Smooth muscle cell (in vitro differentiated cells): ENCODE measurements around the gene KAT6B. TPM values are rescaled to one million over a fixed set of nuclear protein-coding genes. Genes with fewer than 3 reads are reported as not detected.

Experiments
- DNase-seq: peaks from one replicate; lab custom pipeline; 2025; ENCODE audit not compliant: unreplicated experiment; lab: John Stamatoyannopoulos, UW
- H2AFZ ChIP-seq: fragments of 200-600 bp; sonication (generic); 2 replicates; pipeline ENCODE4 v1.6.0; 2016; ENCODE audit warnings: antibody characterized with exemption, low read depth, mild to moderate bottlenecking
- H3F3A ChIP-seq: fragments of 200-600 bp; sonication (generic); 2 replicates; pipeline ENCODE4 v1.6.0; 2017; ENCODE audit warnings: antibody characterized with exemption, low read depth
- H3K27ac ChIP-seq: fragments of 200-600 bp; sonication (generic); 2 replicates; pipeline ENCODE4 v1.5.1; 2016; ENCODE audit warnings: low read depth, mild to moderate bottlenecking
- H3K27me3 ChIP-seq: fragments of 200-600 bp; sonication (generic); 2 replicates; pipeline ENCODE4 v1.6.1; 2016; ENCODE audit warnings: low read depth, mild to moderate bottlenecking
- H3K36me3 ChIP-seq: fragments of 200-600 bp; sonication (generic); 2 replicates; pipeline ENCODE4 v1.5.1; 2016; ENCODE audit warnings: low read depth
- H3K4me1 ChIP-seq: fragments of 200-600 bp; sonication (generic); 2 replicates; pipeline ENCODE4 v1.5.1; 2016; ENCODE audit warnings: low read depth
- H3K4me2 ChIP-seq: fragments of 200-600 bp; sonication (generic); 2 replicates; pipeline ENCODE4 v1.6.0; 2016; ENCODE audit warnings: mild to moderate bottlenecking
- H3K4me3 ChIP-seq: fragments of 200-600 bp; sonication (generic); 2 replicates; pipeline ENCODE4 v1.5.1; 2016; ENCODE audit warnings: mild to moderate bottlenecking
- H3K79me2 ChIP-seq: fragments of 200-600 bp; sonication (generic); 2 replicates; pipeline ENCODE4 v1.6.0; 2016; ENCODE audit warnings: low read depth, mild to moderate bottlenecking
- H3K9ac ChIP-seq: fragments of 200-600 bp; sonication (generic); 2 replicates; pipeline ENCODE4 v1.6.0; 2016; ENCODE audit warnings: low read depth
- H3K9me3 ChIP-seq: fragments of 200-600 bp; sonication (generic); replicated peaks from 2 replicates; pipeline ENCODE4 v1.5.1; 2016; ENCODE audit warnings: low read depth
- H4K20me1 ChIP-seq: fragments of 200-600 bp; sonication (generic); 2 replicates; pipeline ENCODE4 v1.6.0; 2016; ENCODE audit warnings: low read depth
- WGBS: methylation state at CpG from one replicate; pipeline ENCODE4 v1.1.7; 2016; ENCODE audit warnings: low lambda C conversion rate; 5-methylcytosine and 5-hydroxymethylcytosine counted together
- polyA plus RNA-seq: library from polyadenylated mRNA; unstranded; fragments of >200 nt; fragmentation: Nextera tagmentation; extraction: Ambion mirVana; gene quantifications from 2 replicates; pipeline ENCODE4 v1.2.1, GENCODE V29; 2016
- total RNA-seq: library from RNA; depleted of rRNA; stranded (reverse); fragments of >200 nt; gene quantifications from 2 replicates; pipeline ENCODE4 v1.2.3, GENCODE V29; 2014
- TF ChIP-seq, protein P1 (sequence below): fragments of 200-600 bp; sonication (generic); IDR thresholded peaks from 2 replicates; pipeline ENCODE4 v1.5.1; 2017; ENCODE audit warnings: borderline replicate concordance, mild to moderate bottlenecking, antibody characterized with exemption; ENCODE audit not compliant: insufficient read depth, poor library complexity, severe bottlenecking

The KAT6B gene
- total and polyA plus RNA-seq, 2 experiments from 2014 or later: 9.0 to 19.8 TPM

- WGBS: 81% methylated on average over 2 of the region's 2 CpGs
- H3F3A ChIP-seq: no peaks in the 10 kb centered on the region
- H3K4me3 ChIP-seq: no peak overlapping the region
- H3K27me3 ChIP-seq: no peaks in the 10 kb centered on the region
- H4K20me1 ChIP-seq: no peaks in the 10 kb centered on the region
- H3K36me3 ChIP-seq: no peaks in the 10 kb centered on the region
- no peak overlapping the region for H3K4me2 ChIP-seq
- no peaks in the 10 kb centered on the region for H3K9me3 ChIP-seq
- TF ChIP-seq, protein P1, sequence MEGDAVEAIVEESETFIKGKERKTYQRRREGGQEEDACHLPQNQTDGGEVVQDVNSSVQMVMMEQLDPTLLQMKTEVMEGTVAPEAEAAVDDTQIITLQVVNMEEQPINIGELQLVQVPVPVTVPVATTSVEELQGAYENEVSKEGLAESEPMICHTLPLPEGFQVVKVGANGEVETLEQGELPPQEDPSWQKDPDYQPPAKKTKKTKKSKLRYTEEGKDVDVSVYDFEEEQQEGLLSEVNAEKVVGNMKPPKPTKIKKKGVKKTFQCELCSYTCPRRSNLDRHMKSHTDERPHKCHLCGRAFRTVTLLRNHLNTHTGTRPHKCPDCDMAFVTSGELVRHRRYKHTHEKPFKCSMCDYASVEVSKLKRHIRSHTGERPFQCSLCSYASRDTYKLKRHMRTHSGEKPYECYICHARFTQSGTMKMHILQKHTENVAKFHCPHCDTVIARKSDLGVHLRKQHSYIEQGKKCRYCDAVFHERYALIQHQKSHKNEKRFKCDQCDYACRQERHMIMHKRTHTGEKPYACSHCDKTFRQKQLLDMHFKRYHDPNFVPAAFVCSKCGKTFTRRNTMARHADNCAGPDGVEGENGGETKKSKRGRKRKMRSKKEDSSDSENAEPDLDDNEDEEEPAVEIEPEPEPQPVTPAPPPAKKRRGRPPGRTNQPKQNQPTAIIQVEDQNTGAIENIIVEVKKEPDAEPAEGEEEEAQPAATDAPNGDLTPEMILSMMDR: no peak
- no peaks in the 10 kb centered on the region for H3K4me1 ChIP-seq
- no peak overlapping the region for H2AFZ ChIP-seq
- DNase-seq: no peak
- no peak overlapping the region for H3K27ac ChIP-seq
- H3K79me2 ChIP-seq: no peaks in the 10 kb centered on the region
- H3K9ac ChIP-seq: no peak overlapping the region
These were observed 157.0 kb downstream of the KAT6B start for GRCh38 chr10:74983383-74983782.

DNA sequence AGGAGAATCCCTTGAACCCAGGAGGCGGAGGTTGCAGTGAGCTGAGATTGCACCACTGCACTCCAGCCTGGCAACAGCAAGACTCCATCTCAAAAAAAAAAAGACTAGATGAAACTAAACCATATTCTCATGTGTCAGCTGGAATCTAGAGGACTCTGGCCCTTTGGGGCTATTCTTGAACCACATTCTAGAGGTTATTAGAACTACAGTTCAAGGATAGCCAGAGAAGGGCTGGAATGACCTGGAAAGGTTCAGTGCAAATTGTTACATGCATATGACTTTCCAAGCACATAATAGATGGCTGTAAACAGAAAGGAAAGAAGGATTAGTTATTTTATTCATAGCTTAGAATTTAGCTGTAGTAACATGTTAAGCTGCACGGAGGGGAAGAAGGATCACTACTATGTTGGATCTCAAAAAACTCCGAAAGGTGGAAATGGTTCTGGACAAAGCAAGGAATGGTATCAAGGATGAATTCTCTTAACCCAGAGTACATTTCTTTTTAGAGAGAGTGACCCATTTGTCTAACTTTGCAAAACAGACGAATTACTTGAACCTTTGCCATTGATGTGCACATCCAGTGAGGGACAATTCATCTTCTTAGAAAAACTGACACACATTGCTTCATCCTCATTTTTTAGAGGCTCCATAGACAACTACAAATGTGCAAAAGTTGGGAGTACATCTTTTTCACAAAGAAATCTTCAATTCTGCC lies 161.1 kb downstream of the KAT6B start:
- 94% methylated on average over 4 of the region's 4 CpGs for WGBS
- Histone ChIP-seq H2AFZ (no peak overlapping the region), H3K4me2 (no peak overlapping the region), H3K4me1 (no peaks in the 10 kb centered on the region), H3K79me2 (no peaks in the 10 kb centered on the region), H4K20me1 (no peaks in the 10 kb centered on the region), H3K27ac (no peak overlapping the region), H3K9me3 (no peaks in the 10 kb centered on the region), H3K9ac (no peak overlapping the region), H3K27me3 (no peaks in the 10 kb centered on the region), H3F3A (no peaks in the 10 kb centered on the region), H3K4me3 (no peak overlapping the region), H3K36me3 (no peaks in the 10 kb centered on the region)
- DNase-seq: no peak
- TF ChIP-seq, protein P1: no peak

DNA sequence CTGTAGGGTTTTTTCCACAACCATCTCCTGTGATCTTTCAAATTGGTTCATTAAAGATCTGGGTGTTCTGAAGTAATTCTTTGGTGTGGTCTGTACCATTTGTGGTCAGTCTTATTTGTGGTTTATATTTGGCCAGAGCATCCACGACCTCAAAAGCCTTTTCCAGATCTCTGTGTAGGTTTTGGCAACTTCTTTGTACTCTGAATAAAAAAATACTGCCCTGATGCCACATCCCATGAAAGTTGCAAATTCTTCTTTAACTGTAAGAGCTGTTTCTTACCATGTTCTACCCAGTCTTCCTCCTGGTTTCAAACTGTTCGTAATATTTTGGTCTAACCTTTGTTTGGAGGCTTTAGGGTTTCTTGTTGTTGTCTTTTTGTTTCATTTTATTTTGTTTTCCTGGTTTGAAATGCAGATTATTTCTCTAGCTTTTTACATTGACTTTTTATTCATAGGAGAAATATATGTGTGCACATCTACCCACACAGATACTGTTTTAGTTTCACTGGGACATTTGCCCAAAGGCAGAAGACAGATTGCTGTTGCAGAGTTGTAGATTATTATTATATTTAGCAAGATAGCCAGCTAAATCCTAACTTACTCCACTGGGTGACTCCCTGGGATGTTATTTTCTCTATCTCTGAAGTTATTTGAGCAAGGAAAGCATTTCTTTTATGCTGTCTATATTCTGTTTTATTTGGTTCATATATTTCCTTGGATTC lies 161.8 kb downstream of the KAT6B start:
- H4K20me1 ChIP-seq: no peaks in the 10 kb centered on the region
- H3K4me1 ChIP-seq: no peaks in the 10 kb centered on the region
- 80% methylated on average over 2 of the region's 2 CpGs for WGBS
- DNase-seq: no peak
- no peaks in the 10 kb centered on the region for H3K36me3 ChIP-seq
- H3K4me2 ChIP-seq: no peak overlapping the region
- no peak overlapping the region for H3K27ac ChIP-seq
- no peaks in the 10 kb centered on the region for H3K9me3 ChIP-seq
- TF ChIP-seq, protein P1: no peak
- H3K79me2 ChIP-seq: no peaks in the 10 kb centered on the region
- no peaks in the 10 kb centered on the region for H3K27me3 ChIP-seq
- H3F3A ChIP-seq: no peaks in the 10 kb centered on the region
- H3K9ac ChIP-seq: no peak overlapping the region
- no peak overlapping the region for H3K4me3 ChIP-seq
- no peak overlapping the region for H2AFZ ChIP-seq
